HG03045 (cell line): ENCODE results near the gene TSEN54.

Source experiments
- ATAC-seq: cut with Tn5 transposase; IDR thresholded peaks from one replicate; pipeline ENCODE4 v1.9.1; 2021; ENCODE audit warnings: mild to moderate bottlenecking, moderate library complexity; ENCODE audit not compliant: unreplicated experiment

Gene TSEN54

DNA sequence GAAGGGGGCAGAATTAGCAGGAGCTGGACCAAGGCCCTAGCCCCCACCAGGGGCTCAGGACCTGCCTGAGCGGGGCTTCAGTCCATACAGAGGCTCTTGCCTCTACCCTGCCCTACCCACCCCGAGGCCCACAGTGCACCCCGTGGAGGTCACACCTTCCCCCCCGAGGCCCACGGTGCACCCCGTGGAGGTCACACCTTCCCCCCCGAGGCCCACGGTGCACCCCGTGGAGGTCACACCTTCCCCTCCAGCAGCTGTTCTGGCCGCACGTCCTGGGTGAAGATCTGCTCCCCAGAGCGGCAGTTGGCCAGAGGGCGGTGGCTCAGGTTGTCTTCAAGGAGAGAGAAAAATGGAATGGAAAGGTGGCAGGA lies 12.4 kb upstream of the TSEN54 start:
- ATAC-seq = no peak

- ATAC-seq = no peak
Observed at GRCh38 chr17:75504347-75505151, 11.8 kb upstream of the TSEN54 start.

DNA sequence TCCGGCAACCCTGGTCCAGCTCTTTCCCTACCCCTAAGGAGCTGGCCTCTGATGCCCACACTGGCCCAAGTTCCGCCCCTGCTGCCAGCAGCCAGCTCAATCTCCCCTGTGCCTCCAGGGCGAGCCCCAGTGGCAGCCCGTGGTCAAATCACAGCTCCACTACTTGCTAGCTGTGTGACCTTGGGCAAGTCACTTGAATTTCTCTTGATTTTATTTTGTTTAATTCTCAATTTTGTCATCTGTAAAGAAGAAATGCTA lies 11.2 kb upstream of the TSEN54 start:
- ATAC-seq = no peak

DNA sequence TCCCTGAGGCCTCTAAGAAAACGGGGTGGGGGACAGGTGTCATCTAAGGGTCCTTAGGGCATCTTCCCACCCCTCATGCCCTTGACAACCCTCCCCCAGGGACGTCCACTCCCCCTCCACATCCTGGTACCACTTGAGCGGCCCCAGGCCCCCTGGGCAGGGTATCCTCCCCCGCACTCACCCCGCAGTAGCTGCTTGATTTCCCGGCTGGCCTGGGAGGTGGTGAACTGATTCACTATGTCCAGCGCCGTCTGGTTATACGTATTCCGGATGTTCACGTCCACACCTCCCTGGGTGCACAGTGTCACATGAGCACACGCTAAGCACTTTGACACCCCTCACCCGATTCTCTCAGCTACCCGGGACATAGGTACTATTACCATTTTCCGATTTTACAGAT lies 10.7 kb upstream of the TSEN54 start:
- no peak for ATAC-seq

- no peak for ATAC-seq
Observed at GRCh38 chr17:75506134-75506533, 10.2 kb upstream of the TSEN54 start.

GRCh38 chr17:75506888-75507287 lies 9.4 kb upstream of the TSEN54 start:
- ATAC-seq = no peak

DNA sequence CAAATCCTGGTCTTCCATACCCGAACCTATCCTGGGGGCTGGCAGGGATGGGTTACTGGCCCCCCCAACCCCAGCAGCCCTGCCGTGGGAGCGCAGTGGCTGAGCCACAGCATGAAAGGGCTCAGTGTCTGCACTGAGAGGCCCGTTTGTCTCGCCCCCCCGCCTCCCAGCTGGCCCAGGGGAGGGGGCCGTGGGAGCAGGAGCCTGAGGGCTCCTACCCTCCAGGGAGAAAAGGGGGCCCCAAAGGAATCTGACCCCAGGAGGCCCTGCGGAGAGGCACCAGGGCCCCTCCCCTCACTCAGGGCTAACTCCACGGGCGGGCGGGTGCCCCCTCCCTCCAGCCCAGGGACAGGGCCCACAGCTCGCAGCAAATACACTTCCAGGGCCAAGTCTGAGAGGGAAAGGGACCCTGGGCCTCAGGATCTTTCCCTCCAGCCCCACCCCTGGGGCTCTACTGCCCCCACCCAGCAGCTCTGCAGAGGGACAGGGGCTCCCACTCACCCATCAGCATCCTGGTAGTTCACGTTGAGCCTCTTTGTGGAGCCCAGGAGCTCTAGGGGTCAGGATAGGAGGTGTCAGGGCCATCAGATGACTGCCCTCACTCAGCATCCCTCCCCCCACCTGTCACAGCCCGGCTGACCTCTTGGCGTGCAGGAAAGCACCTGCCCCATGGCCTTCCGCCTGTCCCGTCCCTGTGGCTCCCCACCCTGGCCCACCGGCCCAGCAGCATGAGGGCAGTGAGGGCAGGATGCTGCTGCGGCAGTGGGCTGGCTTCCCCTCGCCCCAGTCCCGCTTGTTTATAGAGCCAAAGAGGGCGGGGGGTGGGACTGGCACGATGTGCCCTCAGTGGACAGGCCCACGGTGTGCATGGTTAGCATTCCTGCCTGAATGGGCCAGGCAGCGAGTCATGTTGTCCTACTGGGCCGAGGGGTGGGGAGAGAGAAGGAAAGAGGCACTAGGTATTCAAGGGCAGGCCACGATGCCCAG lies 8.3 kb upstream of the TSEN54 start:
- ATAC-seq = no peak

- no peak for ATAC-seq
Observed at GRCh38 chr17:75508931-75509361, 7.4 kb upstream of the TSEN54 start.

DNA sequence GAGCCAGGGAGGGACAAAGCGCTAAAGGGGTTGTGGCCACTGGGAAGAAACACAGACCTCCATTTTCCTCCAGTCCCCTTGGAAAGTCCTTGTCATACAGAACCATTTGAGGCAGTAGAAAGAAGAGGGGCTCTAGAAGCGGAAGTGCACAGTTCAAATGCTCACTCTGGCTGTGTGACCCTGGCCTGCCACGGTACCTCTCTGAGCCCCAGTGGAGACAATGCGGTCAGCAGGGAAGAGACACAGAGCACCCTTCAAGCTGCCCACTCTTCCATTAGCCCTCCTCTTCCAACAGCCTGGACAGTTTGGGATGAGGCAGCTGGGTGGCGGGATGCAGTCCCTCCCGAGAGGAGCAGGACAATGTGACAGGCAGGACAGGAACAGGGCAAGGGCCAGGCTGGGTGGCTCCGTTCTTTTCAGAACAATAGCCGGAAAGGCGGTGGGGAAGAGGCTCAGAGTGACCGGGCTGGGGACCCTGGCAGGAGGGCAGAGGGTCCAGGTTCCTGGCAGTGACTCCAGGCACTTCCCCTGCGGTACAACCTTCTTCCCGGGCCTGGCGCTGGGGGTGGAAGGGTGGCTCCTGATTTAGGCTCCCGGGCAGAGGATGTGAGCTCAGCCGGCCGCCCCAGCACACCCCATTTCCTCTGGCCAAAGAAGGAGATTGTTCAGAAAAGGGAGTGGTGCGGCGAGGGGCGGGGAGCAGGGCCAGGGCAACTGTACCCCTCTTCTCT lies 6.6 kb upstream of the TSEN54 start:
- no peak for ATAC-seq

- ATAC-seq = no peak
Observed at GRCh38 chr17:75511270-75511609, 5.1 kb upstream of the TSEN54 start.

DNA sequence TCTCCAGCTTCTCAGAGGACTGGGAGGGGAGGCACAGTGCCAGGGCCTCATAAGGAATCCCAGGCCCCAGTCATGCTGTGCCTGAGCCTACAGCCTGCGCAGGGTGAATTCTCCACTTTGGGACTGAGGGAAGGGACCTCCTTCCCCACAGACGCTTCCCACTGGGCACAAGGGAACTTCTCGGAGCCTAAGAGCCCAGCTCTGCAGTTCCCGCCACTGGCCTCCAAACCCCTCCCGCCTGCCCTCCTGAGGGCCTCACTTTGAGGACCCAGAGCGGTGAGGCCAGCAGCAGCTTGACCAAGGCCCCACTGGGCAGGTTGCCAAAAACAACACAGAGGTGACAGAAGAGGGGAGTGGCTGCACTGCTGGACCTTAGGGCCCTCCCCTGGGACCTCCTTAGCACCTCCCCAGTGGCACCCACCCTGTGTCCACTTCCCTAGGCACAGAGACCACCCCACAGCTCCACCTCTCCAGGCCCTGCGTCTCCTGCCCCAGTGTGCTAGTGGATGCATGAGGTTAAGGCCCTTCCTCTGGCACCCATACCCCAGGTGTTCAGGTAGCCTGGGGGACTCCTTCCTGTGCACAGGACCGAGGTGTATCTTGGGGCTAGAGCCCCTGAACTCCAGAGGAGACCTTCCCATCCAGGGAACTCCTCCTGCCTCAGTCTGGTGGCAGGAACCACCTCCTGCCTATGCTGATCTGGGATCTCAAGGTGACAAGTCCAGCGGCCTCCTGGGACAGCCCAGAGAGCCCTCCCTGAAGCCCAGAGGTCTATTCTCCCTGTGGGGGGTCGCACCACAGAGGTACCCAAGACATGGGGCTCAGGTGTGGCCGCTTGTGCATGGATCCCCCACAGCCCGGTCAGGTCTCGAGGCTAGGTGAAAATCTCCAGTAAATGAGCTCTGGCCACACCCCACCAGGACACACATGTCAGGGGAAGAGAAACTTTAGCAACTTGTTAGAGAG lies 4.4 kb upstream of the TSEN54 start:
- ATAC-seq = no peak

GRCh38 chr17:75512926-75513640 lies 3.2 kb upstream of the TSEN54 start:
- ATAC-seq = no peak

DNA sequence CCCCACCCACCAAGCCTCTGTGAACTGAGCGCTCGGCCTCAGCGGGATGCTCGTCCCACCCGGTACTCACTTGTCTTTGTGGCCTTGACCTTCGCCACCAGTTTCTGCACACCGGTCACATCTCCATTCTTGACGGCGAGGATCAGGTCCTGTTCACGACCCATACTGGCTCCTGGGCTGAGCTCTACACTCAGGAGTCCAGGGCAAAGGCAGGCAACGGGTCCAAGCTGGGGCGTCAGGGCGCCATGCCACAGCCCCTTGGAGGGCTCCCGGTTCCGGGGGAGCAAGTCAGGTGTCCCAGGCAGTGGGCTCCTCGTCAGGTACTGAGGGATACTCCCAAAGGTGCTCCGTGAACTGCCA lies 2.7 kb upstream of the TSEN54 start:
- no peak for ATAC-seq

GRCh38 chr17:75514299-75514918 lies 1.9 kb upstream of the TSEN54 start:
- no peak for ATAC-seq

GRCh38 chr17:75514919-75515495 lies 1.3 kb upstream of the TSEN54 start:
- ATAC-seq = no peak

- ATAC-seq = peak; percentile 41
Observed at GRCh38 chr17:75515496-75516254, 653 bp upstream of the TSEN54 start, which contains the start of gene CASKIN2. Gene CASKIN2, minus strand, starts transcription at chr17:75515537. Its CDS starts 1,733 bp downstream, at chr17:75513804.

DNA sequence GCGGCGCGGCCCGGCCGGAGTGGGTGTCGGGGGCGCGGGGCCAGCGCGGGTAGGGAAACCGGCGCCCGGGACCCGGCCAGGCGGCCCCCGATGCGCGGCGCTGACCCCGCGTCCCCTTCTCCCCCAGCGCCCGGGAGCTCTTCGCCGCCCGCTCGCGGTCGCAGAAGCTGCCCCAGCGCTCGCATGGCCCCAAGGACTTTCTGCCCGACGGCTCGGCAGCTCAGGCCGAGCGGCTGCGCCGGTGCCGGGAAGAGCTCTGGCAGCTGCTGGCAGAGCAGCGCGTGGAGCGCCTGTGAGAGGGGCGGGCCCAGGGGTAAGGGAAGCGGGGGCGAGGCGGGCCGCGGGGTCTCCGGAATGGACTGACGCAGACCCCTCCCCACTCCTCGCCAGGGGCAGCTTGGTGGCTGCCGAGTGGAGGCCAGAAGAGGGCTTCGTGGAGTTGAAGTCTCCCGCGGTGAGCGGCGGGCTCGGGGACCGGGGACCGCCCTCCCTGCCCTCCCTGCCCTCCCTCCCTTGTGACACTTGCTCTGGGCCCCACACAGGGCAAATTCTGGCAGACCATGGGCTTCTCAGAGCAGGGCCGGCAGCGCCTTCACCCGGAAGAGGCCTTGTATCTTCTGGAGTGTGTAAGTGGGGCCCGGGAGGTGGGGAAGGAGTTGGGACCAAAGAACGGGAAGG lies 430 bp downstream of the TSEN54 start:
- ATAC-seq = peak; percentile 14
